ENCODE data around the gene CCDC197. TPM values are rescaled to one million over a fixed set of nuclear protein-coding genes. Genes with fewer than 3 reads are reported as not detected.

Gene CCDC197
- total RNA-seq, 1 donor from 2014 or later: not detected

- H3K4me3 ChIP-seq: no peak overlapping the region
- no peaks in the 10 kb centered on the region for H3K27me3 ChIP-seq
- peaks cover 34% of the 10 kb centered on the region for H3K4me1 Mint-ChIP-seq
- H3K36me3 Mint-ChIP-seq: peaks cover 7% of the 10 kb centered on the region
- peak overlapping the region; percentile 83 for H3K4me3 Mint-ChIP-seq
- H3K36me3 ChIP-seq: no peaks in the 10 kb centered on the region
- TF ChIP-seq EZH2phosphoT487 (IDR thresholded peaks at IDR 0.05) (no peak), EZH2 (IDR thresholded peaks at IDR 0.05) (no peak), CTCF (IDR thresholded peaks at IDR 0.05) (no peak)
- no peak overlapping the region for H2AFZ ChIP-seq (replicated peaks)
- H4K20me1 ChIP-seq (ENCODE audit: low read depth): no peaks in the 10 kb centered on the region
- H3K27ac ChIP-seq: no peak overlapping the region
- peaks cover 3% of the 10 kb centered on the region for H3K79me2 ChIP-seq (ENCODE audit: low read depth)
- no peak overlapping the region for H3K27ac Mint-ChIP-seq
- peaks cover 14% of the 10 kb centered on the region for H3K27me3 Mint-ChIP-seq (ENCODE audit: insufficient read depth, low read depth)
- H3F3A ChIP-seq (ENCODE audit: low read depth): peaks cover 8% of the 10 kb centered on the region
- H3K4me2 ChIP-seq: peak overlapping the region; percentile 83
- no peaks in the 10 kb centered on the region for H3K9me3 Mint-ChIP-seq
- no peak for DNase-seq (ENCODE audit: low spot score)
- H3K9me3 ChIP-seq (ENCODE audit: low read depth): no peaks in the 10 kb centered on the region
- peaks cover 12% of the 10 kb centered on the region for H3K4me1 ChIP-seq
- H3K9ac ChIP-seq: no peak overlapping the region
Measured at GRCh38 chr14:94027566-94028449, 30.7 kb downstream of the CCDC197 start.

- no peak overlapping the region for H3K4me3 ChIP-seq
- Mint-ChIP-seq H3K27me3 (ENCODE audit: insufficient read depth, low read depth) (peaks cover 13% of the 10 kb centered on the region), H3K4me1 (peaks cover 30% of the 10 kb centered on the region), H3K27ac (no peak overlapping the region), H3K36me3 (peaks cover 7% of the 10 kb centered on the region), H3K4me3 (peak overlapping the region; percentile 81), H3K9me3 (no peaks in the 10 kb centered on the region)
- peak; percentile 33 for DNase-seq (ENCODE audit: low spot score)
- H3K9ac ChIP-seq: no peak overlapping the region
- H3K36me3 ChIP-seq: no peaks in the 10 kb centered on the region
- H2AFZ ChIP-seq (replicated peaks): no peak overlapping the region
- H3F3A ChIP-seq (ENCODE audit: low read depth): peaks cover 4% of the 10 kb centered on the region
- TF ChIP-seq CTCF (IDR thresholded peaks at IDR 0.05): no peak
- no peaks in the 10 kb centered on the region for H3K9me3 ChIP-seq (ENCODE audit: low read depth)
- peaks cover 5% of the 10 kb centered on the region for H3K4me1 ChIP-seq
- H3K4me2 ChIP-seq: no peak overlapping the region
- H3K27me3 ChIP-seq: no peaks in the 10 kb centered on the region
- H4K20me1 ChIP-seq (ENCODE audit: low read depth): no peaks in the 10 kb centered on the region
- H3K79me2 ChIP-seq (ENCODE audit: low read depth): peaks cover 3% of the 10 kb centered on the region
- no peak overlapping the region for H3K27ac ChIP-seq
Measured at GRCh38 chr14:94028450-94028826, 31.3 kb downstream of the CCDC197 start.

- no peak overlapping the region for H3K4me3 ChIP-seq
- H3K36me3 ChIP-seq: no peaks in the 10 kb centered on the region
- H4K20me1 ChIP-seq (ENCODE audit: low read depth): no peaks in the 10 kb centered on the region
- no peak for DNase-seq (ENCODE audit: low spot score)
- H3K9me3 Mint-ChIP-seq: no peaks in the 10 kb centered on the region
- H3K27me3 Mint-ChIP-seq (ENCODE audit: insufficient read depth, low read depth): peaks cover 12% of the 10 kb centered on the region
- peaks cover 9% of the 10 kb centered on the region for H3K36me3 Mint-ChIP-seq
- peaks cover 4% of the 10 kb centered on the region for H3F3A ChIP-seq (ENCODE audit: low read depth)
- H3K27ac Mint-ChIP-seq: peak overlapping the region; percentile 51
- no peak overlapping the region for H3K27ac ChIP-seq
- TF ChIP-seq CTCF (IDR thresholded peaks at IDR 0.05) (no peak), EZH2 (IDR thresholded peaks at IDR 0.05) (no peak), EZH2phosphoT487 (IDR thresholded peaks at IDR 0.05) (no peak)
- no peak overlapping the region for H3K4me3 Mint-ChIP-seq
- peaks cover 4% of the 10 kb centered on the region for H3K4me1 ChIP-seq
- peaks cover 29% of the 10 kb centered on the region for H3K4me1 Mint-ChIP-seq
- no peak overlapping the region for H3K4me2 ChIP-seq
- H2AFZ ChIP-seq (replicated peaks): no peak overlapping the region
- H3K9ac ChIP-seq: no peak overlapping the region
- no peaks in the 10 kb centered on the region for H3K9me3 ChIP-seq (ENCODE audit: low read depth)
- peaks cover 3% of the 10 kb centered on the region for H3K79me2 ChIP-seq (ENCODE audit: low read depth)
- no peaks in the 10 kb centered on the region for H3K27me3 ChIP-seq
Measured at GRCh38 chr14:94029265-94029664, 32.2 kb downstream of the CCDC197 start.

Measured in neural progenitor cell (in vitro differentiated cells).